HepG2 (cell line): Measurements from ENCODE around the gene LSM2. TPM values are rescaled to one million over a fixed set of nuclear protein-coding genes. Genes with fewer than 3 reads are reported as not detected.

Experiments used
- BORCS8-MEF2B ChIP-seq: sonication (generic); formaldehyde crosslinking; IDR thresholded peaks from 2 replicates; pipeline ENCODE4 v1.8.0; 2022; ENCODE audit warnings: mild to moderate bottlenecking, missing genetic modification reagents
- ETS1 ChIP-seq: sonication (generic); formaldehyde crosslinking; IDR thresholded peaks from 2 replicates; pipeline ENCODE4 v1.4.0; 2020; ENCODE audit warnings: missing genetic modification reagents
- GATA4 ChIP-seq: sonication (generic); IDR thresholded peaks from 2 replicates; pipeline ENCODE4 v1.6.1; 2016; ENCODE audit warnings: antibody characterized with exemption, low read depth, borderline replicate concordance
- GZF1 ChIP-seq: sonication (generic); formaldehyde crosslinking; IDR thresholded peaks from 2 replicates; pipeline ENCODE4 v1.5.1; 2020; ENCODE audit warnings: mild to moderate bottlenecking, missing genetic modification reagents
- HDAC2 ChIP-seq: sonication (generic); formaldehyde crosslinking; IDR thresholded peaks from 2 replicates; pipeline ENCODE4 v1.4.0; 2020; ENCODE audit warnings: missing genetic modification reagents
- HNF1A ChIP-seq, 2 experiments: sonication (generic) in 1 of 2; formaldehyde crosslinking in 1 of 2; IDR thresholded peaks; 2 replicates each; pipeline versions ENCODE4 v1.4.0 to v1.6.1; 2016 to 2020; ENCODE audit warnings: borderline replicate concordance in 1 of 2, low read depth in 1 of 2, mild to moderate bottlenecking in 1 of 2, missing genetic modification reagents in 1 of 2
- IRF9 ChIP-seq: sonication (generic); formaldehyde crosslinking; IDR thresholded peaks from 2 replicates; pipeline ENCODE4 v1.8.0; 2022; ENCODE audit warnings: missing genetic modification reagents, mild to moderate bottlenecking, borderline replicate concordance
- NFKB2 ChIP-seq: sonication (generic); formaldehyde crosslinking; IDR thresholded peaks from 2 replicates; pipeline ENCODE4 v1.4.0; 2020; ENCODE audit warnings: missing genetic modification reagents, borderline replicate concordance
- RBM22 ChIP-seq: fragments of 200-400 bp; formaldehyde crosslinking; optimal IDR thresholded peaks from 2 replicates; pipeline ENCODE3; 2017; ENCODE audit warnings: mild to moderate bottlenecking, low read length, moderate library complexity
- SYNCRIP ChIP-seq: fragments of 200-400 bp; formaldehyde crosslinking; IDR thresholded peaks from 2 replicates; pipeline ENCODE4 v1.6.1; 2018; ENCODE audit warnings: mild to moderate bottlenecking, low read depth, low read length; ENCODE audit not compliant: insufficient read depth
- TCF12 ChIP-seq, 2 experiments: fragments of 450-650 bp in 1 of 2; sonication (generic) in 1 of 2; formaldehyde crosslinking in 1 of 2; IDR thresholded peaks; 2 replicates each; pipeline versions ENCODE4 v1.6.1 to v1.8.0; 2017 to 2022; ENCODE audit warnings: antibody characterized with exemption in 1 of 2, mild to moderate bottlenecking in 1 of 2, missing genetic modification reagents in 1 of 2, moderate library complexity in 1 of 2
- TSC22D2 ChIP-seq: sonication (generic); formaldehyde crosslinking; IDR thresholded peaks from 2 replicates; pipeline ENCODE4 v1.5.1; 2020; ENCODE audit warnings: missing genetic modification reagents, mild to moderate bottlenecking, borderline replicate concordance
- YEATS4 ChIP-seq: sonication (generic); formaldehyde crosslinking; IDR thresholded peaks from 2 replicates; pipeline ENCODE4 v1.4.0; 2020; ENCODE audit warnings: missing genetic modification reagents, borderline replicate concordance
- ZSCAN31 ChIP-seq: sonication (generic); formaldehyde crosslinking; IDR thresholded peaks from 2 replicates; pipeline ENCODE4 v1.5.0; 2020; ENCODE audit warnings: low read depth, mild to moderate bottlenecking, missing genetic modification reagents
- polyA plus RNA-seq, 8 experiments: library from polyadenylated mRNA; depleted of rRNA in 3 of 8; stranded (reverse) in 7 of 8; unstranded in 1 of 8; fragments of >200 nt; fragmentation: Illumina TruSeq in 4 of 8; extraction: Trizol in 4 of 8; gene quantifications; 2 replicates each; pipeline versions ENCODE4 v1.2.1 to v1.2.3, GENCODE V29; 2011 to 2016; ENCODE audit warnings: low read depth in 4 of 8, missing spikeins in 1 of 8, mixed read lengths in 1 of 8; ENCODE audit not compliant: insufficient read depth in 1 of 8
- total RNA-seq, 5 experiments: library from RNA; depleted of rRNA; stranded (reverse); fragments of >200 nt; fragmentation: Illumina TruSeq; extraction: Trizol; gene quantifications; 2 replicates each; pipeline ENCODE4 v1.2.3, GENCODE V29; 2016; ENCODE audit warnings: low read depth in 1 of 5
- TF ChIP-seq, protein P1 (sequence below): IDR thresholded peaks from 2 replicates; pipeline ENCODE4 v1.6.1; 2016; ENCODE audit warnings: missing compliant biosample characterization, missing genetic modification reagents, borderline replicate concordance
- TF ChIP-seq, protein P2 (sequence below): sonication (generic); formaldehyde crosslinking; IDR thresholded peaks from 2 replicates; pipeline ENCODE4 v1.4.0; 2020; ENCODE audit warnings: missing genetic modification reagents

The LSM2 gene
- total and polyA plus RNA-seq, 2 of the 13 experiments (the other 11 are each of a cell fraction or from before 2014, with no cell fraction given), result 69.4 to 90.5 TPM

- TF ChIP-seq ETS1 (CRISPR knock-in tag), result no peak
- peak; percentile 70; the same call in 1 of the 2 replicates for TF ChIP-seq IRF9 (CRISPR knock-in tag)
- peak; percentile 91 for TF ChIP-seq BORCS8-MEF2B (CRISPR knock-in tag)
- TF ChIP-seq YEATS4 (CRISPR knock-in tag), result peak; percentile 93
- TF ChIP-seq RBM22, result peak; percentile 94
- peak; percentile 21; the same call in 1 of the 2 replicates for TF ChIP-seq HNF1A (IDR thresholded peaks at IDR 0.05; ENCODE audit: low read depth)
- peak; percentile 65; the same call in 1 of the 2 replicates for TF ChIP-seq HNF1A (CRISPR knock-in tag; IDR thresholded peaks at IDR 0.05; ENCODE audit: borderline replicate concordance)
- peak; percentile 73; the same call in 1 of the 2 replicates for TF ChIP-seq NFKB2
- TF ChIP-seq SYNCRIP, result no peak
- peak; percentile 55; the same call in 1 of the 2 replicates for TF ChIP-seq GZF1
- TF ChIP-seq, protein P1, sequence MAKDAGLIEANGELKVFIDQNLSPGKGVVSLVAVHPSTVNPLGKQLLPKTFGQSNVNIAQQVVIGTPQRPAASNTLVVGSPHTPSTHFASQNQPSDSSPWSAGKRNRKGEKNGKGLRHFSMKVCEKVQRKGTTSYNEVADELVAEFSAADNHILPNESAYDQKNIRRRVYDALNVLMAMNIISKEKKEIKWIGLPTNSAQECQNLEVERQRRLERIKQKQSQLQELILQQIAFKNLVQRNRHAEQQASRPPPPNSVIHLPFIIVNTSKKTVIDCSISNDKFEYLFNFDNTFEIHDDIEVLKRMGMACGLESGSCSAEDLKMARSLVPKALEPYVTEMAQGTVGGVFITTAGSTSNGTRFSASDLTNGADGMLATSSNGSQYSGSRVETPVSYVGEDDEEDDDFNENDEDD (CRISPR knock-in tag), result peak; percentile 93
- no peak for TF ChIP-seq TCF12 (IDR thresholded peaks at IDR 0.05)
- TF ChIP-seq TCF12 (CRISPR knock-in tag; IDR thresholded peaks at IDR 0.05), result 0 out of 2 replicates have a peak, but pooled peaks have one; percentile 6
- TF ChIP-seq, protein P2, sequence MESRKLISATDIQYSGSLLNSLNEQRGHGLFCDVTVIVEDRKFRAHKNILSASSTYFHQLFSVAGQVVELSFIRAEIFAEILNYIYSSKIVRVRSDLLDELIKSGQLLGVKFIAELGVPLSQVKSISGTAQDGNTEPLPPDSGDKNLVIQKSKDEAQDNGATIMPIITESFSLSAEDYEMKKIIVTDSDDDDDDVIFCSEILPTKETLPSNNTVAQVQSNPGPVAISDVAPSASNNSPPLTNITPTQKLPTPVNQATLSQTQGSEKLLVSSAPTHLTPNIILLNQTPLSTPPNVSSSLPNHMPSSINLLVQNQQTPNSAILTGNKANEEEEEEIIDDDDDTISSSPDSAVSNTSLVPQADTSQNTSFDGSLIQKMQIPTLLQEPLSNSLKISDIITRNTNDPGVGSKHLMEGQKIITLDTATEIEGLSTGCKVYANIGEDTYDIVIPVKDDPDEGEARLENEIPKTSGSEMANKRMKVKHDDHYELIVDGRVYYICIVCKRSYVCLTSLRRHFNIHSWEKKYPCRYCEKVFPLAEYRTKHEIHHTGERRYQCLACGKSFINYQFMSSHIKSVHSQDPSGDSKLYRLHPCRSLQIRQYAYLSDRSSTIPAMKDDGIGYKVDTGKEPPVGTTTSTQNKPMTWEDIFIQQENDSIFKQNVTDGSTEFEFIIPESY (CRISPR knock-in tag), result peak; percentile 52; the same call in 1 of the 2 replicates
- peak; percentile 80; the same call in 1 of the 2 replicates for TF ChIP-seq TSC22D2 (CRISPR knock-in tag)
- peak; percentile 46; the same call in 1 of the 2 replicates for TF ChIP-seq HDAC2 (CRISPR knock-in tag)
- peak; percentile 49; the same call in 1 of the 2 replicates for TF ChIP-seq ZSCAN31 (CRISPR knock-in tag)
- peak; percentile 84 for TF ChIP-seq GATA4
Measured at GRCh38 chr6:31834367-31835250, 27.8 kb upstream of the LSM2 start (continued).
